GM21825 (cell line): ENCODE results near the gene TEX2.
A peak's percentile ranks its signal among the peaks of the same experiment; 100 is the strongest.
"Not testable (repeated sequence)": the region's sequence is repeated elsewhere in the genome, so short reads cannot be mapped to it uniquely, and the experiment has no call there.

Experiments
- ATAC-seq: cut with Tn5 transposase; IDR thresholded peaks from one replicate; pipeline ENCODE4 v1.9.1; 2021; ENCODE audit warnings: mild to moderate bottlenecking, moderate library complexity; ENCODE audit not compliant: unreplicated experiment

Gene TEX2

GRCh38 chr17:64240741-64241347 lies 22.2 kb downstream of the TEX2 start:
- ATAC-seq, result no peak

GRCh38 chr17:64240261-64240740 lies 22.8 kb downstream of the TEX2 start:
- ATAC-seq, result no peak

GRCh38 chr17:64238449-64238848 lies 24.6 kb downstream of the TEX2 start:
- not testable (repeated sequence) for ATAC-seq

- ATAC-seq, result no peak
Measured at GRCh38 chr17:64236827-64237403, 26.1 kb downstream of the TEX2 start.

- no peak for ATAC-seq
Measured at GRCh38 chr17:64234961-64235360, 28.1 kb downstream of the TEX2 start.

- ATAC-seq, result no peak
Measured at GRCh38 chr17:64232466-64233262, 30.4 kb downstream of the TEX2 start.

- ATAC-seq, result no peak
Measured at GRCh38 chr17:64231567-64232141, 31.4 kb downstream of the TEX2 start.

- ATAC-seq, result no peak
Measured at GRCh38 chr17:64230791-64231408, 32.2 kb downstream of the TEX2 start.

GRCh38 chr17:64229815-64230728 lies 33.0 kb downstream of the TEX2 start:
- ATAC-seq, result no peak

GRCh38 chr17:64226132-64226531 lies 36.9 kb downstream of the TEX2 start:
- ATAC-seq, result no peak

GRCh38 chr17:64225410-64225809 lies 37.6 kb downstream of the TEX2 start:
- no peak for ATAC-seq

- no peak for ATAC-seq
Measured at GRCh38 chr17:64223931-64224629, 39.0 kb downstream of the TEX2 start.

- no peak for ATAC-seq
Measured at GRCh38 chr17:64223283-64223682, 39.8 kb downstream of the TEX2 start.

GRCh38 chr17:64221679-64222078 lies 41.4 kb downstream of the TEX2 start:
- ATAC-seq, result no peak

- not testable (repeated sequence) for ATAC-seq
Measured at GRCh38 chr17:64220604-64221003, 42.5 kb downstream of the TEX2 start.

GRCh38 chr17:64219571-64219970 lies 43.5 kb downstream of the TEX2 start:
- no peak for ATAC-seq

- no peak for ATAC-seq
Measured at GRCh38 chr17:64218066-64218465, 45.0 kb downstream of the TEX2 start.

- ATAC-seq, result peak; percentile 10
Measured at GRCh38 chr17:64217249-64217691, 45.8 kb downstream of the TEX2 start.
